NCI-H2227 (cell line): ENCODE results near the gene RNU6-1.

Experiments used
- DNase-seq: peaks from one replicate; lab custom pipeline; 2025; ENCODE audit not compliant: unreplicated experiment; lab: John Stamatoyannopoulos, UW

RNU6-1 gene

DNA sequence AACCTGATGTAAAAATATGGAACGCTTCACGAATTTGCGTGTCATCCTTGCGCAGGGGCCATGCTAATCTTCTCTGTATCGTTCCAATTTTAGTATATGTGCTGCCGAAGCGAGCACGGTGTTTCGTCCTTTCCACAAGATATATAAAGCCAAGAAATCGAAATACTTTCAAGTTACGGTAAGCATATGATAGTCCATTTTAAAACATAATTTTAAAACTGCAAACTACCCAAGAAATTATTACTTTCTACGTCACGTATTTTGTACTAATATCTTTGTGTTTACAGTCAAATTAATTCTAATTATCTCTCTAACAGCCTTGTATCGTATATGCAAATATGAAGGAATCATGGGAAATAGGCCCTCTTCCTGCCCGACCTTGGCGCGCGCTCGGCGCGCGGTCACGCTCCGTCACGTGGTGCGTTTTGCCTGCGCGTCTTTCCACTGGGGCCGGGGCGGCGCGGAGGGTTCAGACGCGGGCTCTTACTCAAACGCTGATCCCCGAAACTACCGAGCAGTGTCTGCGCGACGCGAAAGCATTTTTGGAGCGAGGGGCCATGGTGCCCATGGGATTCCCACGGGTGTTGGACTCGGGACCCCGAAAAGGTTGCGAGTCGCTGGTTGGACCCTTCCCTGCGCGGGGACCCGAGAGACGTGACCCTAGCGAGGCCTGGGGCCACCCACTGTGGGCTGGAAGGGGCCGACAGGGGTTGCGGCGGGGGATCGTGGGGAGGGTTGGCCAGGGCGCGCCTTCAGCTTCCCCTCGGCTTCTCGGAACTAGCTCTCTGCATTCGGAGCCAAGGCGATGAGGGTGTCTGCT is at the start of gene RNU6-1:
RNU6-1 (minus strand) TSS at position 117 of the 820 bp plus-strand sequence.
- peak; percentile 90 for DNase-seq

DNA sequence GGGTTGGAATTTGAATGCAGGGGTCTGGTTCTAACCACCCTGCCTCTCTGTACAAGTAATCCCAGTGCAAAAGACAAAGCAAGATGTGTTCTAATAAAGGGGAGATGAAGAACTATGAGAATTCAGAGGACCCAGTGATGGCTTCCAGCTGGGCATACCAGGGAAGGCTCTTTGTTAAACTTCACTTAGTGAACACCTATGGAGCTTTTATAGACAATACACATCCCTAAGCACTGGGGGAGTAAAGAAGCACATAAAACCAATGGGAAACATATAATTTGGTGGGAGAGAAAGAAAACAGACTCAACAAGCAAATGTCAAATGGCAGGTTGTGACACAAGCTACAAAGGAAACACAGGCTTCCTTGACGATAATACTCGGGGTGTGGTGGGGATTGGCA is 47.9 kb upstream of the RNU6-1 start:
- DNase-seq = peak; percentile 10

DNA sequence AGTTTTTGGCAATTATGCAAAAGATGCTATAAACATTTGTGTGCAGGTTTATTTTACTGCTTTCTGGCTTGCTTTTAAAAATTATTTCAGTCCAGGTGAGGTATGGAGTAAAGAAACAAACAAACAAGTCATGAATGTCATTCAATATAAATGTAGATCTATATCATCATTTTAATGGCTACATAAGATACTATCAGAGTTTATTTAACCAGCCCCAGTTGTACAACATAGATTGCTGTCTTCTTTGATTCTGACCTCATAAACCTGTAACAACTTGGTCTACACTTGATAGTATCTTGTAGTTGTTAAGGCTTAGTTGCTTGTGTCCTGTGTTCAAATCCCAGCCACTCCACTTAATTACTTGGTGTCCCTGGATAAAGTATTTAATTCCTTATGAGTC is 46.0 kb upstream of the RNU6-1 start:
- DNase-seq = no peak

DNA sequence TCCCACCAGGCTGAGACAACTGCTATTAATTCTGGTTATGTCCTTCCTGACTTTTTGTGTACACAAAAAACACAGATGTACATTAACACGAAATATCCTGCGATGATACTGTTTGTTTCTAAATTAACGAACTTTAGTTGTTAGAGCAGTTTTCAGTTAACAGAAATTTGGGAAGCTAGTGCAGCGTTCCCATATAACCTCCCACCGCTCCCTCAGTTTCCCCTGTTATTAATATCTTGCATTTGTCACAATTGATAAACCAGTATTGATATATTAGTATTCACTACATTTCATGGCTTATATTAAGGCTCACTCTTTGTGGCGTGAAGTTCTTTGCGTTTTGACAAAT is 45.3 kb upstream of the RNU6-1 start:
- no peak for DNase-seq

DNA sequence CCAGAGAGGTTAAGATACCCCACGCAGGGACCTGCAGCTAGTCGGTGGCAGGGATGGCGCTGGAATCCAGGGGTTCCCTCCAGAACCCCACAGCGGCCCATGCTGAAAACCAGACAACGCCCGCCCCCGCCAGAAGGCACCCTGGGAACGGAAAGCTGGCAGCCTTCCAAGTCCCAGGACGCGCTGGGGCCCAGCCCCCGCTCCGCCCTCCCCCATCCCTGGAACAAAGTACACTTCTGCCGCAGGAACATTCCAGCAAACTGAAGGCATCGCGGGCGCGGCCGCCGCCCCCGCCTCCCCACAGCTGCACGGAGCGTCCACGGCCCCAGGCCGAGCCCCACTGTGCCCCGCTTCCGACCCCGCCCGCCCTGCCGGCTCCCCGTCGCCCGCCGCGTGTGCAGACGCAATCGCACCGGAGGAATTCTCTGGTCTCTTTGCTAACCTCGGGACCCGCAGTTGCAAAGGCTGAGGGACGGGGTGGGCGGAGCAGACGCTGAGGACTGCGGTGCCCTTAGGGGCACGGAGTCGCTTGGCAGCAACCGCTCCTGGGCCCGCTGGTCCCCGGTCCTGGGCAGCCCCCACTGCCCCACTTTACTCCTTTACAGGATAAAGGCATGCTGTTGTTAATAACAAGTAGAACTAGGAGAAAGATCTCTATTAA is 44.8 kb upstream of the RNU6-1 start:
- DNase-seq = peak; percentile 79

DNA sequence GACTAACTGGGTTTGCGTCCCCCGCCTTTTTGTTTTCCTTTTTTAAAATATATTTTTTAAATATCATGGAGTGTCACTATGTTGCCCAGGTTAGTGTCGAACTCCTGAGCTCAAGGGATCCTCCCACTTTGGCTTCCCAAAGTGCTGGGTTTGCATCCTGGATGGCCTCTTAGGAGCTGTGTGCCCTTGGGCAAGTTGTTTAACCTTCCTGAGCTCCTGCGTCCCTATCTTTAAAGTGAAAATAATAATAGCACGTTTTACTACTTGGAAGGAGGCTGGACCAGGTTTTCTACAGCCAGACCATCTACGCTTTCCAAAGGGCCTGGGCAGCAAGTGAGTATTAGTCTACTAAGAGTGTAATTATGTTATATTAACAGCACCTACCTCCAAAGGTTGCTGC is 44.2 kb upstream of the RNU6-1 start:
- no peak for DNase-seq

DNA sequence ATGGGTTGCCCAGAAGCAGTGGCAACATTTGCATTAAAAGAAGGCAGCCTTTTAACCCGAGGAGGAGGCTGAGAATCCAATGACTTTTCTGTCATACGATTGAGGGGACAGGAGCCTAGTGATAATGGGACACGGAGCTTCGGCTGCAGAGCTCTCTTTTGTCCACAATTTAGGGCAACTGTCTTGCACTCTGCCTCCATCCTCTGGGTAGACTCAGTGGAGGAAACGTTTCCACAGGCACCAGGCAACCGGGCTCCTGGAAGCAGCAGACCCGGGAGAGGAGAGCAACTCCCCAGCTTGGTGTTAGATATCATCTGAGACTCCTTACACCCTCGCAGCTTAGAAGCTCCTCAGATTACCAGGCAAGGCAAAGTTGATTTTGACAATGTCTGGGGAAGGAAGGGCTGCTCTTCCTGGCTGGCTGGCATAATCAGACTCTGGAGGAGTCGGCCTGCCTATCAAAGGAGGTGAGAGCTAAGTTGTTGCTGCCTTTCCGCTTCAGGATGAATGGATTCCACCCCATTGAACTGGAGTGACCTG is 43.5 kb upstream of the RNU6-1 start:
- DNase-seq = no peak

DNA sequence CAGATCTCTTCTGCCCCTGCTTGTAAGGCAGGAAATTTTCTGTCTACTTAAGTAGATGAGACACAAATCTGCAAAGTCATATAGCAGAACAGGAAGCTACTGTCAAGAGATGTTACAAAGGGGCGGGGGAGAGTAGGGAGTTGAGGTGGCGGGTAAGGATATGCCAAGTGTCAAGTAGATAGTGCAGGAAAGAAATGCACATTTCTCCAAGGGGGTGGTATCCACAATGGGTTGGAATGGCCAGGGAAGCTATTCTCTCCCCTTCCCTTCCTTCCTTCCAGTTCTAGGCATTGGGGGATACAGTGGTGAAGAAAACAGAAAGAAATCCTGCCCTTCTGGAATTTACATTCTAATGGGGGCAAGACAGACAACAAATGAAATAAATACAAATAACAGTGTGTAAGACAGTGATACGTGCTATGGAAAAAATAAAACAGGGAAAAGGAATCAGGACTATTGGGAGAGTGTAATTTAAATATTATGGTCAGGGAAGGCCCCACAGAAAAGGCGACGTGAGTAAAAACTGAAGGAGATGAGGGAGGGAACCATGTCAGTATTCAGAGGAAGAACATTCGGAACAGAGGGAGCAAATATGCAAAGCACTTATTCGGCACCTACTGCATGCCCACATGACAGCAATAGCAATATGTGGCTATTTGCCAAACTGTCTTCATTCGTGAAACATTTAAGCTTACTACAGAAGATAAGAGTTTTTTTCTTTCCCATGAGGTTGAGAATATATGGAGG is 42.8 kb upstream of the RNU6-1 start:
- peak; percentile 10 for DNase-seq

DNA sequence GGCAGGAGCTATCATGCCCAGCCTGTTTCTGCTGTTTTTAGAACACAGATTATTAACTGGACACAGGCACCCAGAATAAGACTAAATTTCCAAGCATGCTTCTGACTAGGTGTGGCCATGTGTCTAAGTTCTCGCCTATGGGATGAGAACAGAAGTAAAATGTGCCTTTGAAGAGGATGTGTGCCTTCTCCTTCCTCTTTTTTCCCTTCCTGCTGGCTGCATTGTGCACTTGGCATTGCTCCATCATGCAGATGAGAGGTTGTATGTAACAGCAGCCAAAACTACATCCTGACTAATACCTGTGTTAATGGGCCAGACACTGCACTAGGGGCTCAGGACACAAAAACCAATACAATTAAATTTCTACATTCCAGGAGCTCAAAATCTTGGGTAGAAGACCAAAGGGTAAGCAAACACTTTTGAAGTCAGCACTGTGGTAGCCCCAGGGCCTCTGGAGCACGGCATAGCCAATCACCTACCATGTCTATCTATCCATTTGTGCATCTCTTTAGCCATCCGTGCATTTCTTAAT is 40.9 kb upstream of the RNU6-1 start:
- DNase-seq = no peak

DNA sequence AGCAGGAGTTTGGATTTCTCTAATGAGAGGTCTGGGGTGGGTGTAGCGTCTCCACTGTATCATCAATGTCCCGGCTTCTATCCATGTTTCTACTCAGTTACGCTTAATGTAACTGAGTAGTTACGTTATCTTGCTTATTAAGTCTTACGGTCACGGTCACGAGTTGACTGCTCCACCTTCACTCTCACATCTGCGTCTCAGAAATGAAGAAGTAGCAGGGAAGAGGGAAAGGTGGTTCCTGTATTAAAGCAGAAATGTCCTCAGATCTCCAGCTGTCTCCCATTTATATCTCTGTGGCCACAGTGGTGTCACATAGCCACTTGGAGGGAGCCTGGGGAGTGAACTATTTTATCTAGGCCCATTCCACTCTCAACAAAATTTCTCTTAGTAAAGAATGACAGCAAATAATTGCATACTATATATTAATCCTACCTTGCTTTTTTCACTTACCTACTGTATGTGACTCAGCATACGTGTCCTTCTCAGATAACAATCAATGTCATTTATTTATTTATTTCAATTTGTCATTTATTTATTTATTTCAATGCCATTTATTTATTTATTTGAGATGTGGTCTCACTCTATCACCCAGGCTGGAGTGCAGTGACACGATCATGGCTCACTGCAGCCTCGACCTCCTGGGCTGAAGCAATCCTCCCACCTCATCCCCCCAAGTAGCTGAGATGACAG is 39.7 kb upstream of the RNU6-1 start:
- DNase-seq = no peak

DNA sequence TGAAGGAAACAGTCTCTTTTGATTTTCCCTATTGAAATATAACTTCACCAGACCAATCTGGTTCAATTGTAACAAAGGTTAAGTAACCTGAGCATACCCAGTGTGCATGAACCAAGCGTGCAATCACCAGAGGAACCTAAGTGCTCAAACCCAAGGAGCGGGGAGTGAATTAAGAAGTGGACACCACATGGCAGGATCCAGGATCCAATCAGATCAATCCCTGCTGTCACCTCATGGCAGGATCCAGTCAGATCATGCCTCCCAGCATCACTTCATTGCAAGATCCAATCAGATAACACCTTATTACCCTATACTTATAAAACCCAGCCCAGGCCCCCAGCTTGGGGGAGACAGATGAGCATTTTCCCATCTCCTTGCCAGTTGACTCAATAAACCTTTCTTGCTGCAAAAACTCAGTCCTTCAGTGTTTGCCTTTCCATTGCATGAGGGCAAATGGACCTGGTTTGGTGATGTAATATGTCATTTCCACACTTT is 38.9 kb upstream of the RNU6-1 start:
- no peak for DNase-seq

DNA sequence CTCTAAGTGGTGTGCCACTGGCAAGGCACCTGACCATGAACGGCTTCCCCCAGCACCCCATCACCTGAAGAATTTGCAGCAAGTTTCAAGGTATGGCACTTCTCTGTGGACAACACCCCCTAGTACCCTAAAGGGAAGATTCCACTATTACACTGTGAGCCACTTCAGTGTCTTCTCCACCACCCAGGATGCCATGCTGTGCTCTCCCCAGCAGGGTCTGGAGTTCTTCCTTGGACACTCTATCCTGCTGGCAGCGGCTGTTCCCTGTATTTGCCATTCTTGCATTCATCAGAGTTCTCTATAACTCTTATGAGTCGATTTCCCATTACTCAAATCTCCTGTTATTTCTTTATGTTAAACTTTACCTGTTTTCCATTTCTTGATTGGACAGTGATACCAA is 33.9 kb upstream of the RNU6-1 start:
- no peak for DNase-seq

DNA sequence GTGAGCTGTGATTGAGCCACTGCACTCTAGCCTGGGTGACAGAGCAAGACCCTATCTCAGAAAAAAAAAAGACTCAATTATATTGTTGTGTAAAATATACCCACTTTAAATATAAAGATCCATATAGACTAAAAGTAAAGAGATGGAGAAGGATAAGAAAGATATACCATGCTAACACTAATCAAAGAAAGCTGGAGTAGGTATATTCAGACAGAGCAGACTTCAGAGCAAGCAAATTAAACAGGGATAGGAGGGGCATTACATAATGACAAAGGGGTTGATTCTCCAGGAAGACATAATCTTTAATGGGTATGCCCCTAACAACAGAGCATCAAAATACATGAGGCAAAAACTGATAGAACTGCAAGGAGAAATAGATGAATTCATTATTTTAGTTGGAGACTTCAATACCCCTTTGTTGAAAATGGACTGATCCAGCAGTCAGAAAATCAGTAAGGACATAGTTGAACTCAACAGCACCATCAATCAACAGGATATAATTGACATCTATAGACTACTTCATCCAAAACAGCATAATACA is 31.1 kb upstream of the RNU6-1 start:
- no peak for DNase-seq

DNA sequence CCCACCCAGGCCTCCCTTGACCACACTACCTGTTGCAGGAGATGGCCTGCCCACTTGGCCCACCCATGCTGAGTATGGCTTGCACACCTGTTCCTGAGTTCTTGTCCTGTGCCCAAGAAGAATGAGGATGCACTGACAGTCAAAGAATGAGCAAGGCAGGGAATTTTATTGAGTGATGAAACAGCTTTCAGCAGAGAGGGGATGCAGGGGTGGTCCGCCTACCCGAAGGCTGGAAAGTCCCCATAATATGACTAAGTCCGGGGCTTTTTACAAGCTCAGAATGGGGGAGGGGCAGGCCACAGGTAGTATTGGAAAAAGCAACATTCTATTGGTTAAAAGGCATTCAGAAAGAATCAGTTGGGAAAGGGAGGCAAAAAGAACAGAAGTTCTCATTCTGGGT is 29.9 kb upstream of the RNU6-1 start:
- no peak for DNase-seq

DNA sequence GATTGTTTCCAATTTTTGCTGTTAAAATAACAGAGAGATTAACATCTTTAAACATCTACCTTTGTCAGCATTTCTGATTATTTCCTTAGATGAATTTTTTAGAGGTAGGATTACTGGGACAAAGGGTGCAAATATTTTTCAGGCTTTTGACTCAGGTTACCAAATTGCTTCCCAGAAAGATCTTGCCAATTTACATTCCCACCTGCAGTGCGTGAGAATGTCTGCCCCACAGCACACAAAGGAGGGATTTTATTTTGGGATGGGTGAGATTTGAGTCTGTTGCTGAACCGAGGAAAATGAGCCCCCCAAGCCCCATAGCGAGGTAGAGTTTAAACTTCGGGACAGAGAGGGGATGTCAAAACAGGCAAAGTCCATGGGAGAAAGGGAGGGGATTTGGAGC is 25.9 kb upstream of the RNU6-1 start:
- no peak for DNase-seq

DNA sequence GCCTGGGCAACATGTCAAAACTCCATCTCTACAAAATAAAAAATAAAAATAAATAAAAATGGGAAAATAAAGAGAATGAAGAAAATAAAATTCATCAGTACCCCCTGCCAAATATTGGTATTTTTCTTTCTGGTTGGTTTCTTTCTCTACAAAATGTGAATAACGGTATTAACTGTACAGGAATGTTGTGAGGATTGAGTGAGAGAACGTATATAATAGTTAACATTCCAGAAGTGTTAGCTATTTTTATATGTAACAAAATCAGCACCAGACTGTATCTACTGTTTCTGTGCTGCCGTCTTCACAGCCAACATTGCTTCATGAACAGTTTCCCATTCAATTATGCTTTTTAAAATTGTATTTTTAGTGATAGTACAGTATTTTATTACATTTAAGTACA is 25.5 kb upstream of the RNU6-1 start:
- no peak for DNase-seq

DNA sequence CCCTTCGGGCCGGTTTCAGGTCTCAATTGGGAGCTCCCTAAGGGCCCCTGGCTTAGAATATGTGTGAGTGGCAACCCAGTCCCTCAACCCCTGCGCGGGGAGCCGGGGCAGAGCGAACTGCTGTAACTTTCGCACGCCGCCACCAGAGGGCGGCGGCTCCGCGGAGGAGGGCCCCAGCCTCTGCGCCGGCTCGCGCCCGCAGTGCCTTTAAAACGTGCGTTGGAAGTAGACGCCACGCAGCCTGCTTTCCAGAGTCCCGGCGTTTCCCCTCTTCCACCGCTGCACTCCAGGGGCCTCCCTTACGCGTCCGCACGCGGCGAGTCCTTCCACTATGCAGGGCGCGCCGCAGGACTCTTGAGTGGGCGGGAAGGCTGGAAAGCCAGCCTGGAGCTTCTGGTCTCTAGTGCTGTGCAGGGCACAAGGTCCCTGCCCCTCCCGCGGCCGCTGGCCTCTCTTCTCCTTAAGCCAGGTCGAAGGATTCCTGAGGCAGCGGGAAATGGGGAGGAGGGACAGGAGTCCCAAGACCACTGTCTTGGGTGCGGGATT is 23.7 kb upstream of the RNU6-1 start:
- DNase-seq = peak; percentile 82

DNA sequence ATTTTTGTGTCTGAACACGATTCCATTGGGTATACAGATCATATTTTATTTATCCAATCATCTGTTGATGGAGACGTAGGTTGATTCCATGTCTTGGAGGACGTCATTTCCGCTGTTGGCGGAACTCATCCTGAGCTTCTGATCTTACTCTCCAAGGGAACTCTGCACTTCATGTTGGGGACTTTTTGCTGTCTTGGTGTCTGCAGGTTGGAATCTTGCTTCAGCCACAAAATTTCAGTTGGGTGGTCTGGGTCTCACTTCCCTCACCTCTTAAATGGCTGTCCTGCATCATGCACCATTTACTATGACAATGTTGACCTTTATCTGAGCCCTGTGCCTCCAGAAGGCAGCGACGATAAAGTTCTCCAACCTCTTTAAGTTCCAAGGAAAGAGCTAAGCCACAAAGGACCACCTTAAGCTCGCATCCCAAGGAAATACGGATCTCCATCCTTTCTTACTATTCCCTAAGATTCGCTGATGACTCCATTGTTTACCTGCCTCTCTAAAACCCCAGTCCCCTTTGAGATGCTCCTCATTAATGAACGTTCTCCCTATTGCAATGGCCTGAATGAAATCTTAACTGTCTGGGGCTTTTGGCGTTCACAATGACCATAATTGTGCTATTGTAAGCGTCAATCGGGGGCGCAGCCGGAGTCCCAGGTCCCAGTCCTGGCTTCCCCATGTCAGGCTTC is 23.1 kb upstream of the RNU6-1 start:
- DNase-seq = no peak

DNA sequence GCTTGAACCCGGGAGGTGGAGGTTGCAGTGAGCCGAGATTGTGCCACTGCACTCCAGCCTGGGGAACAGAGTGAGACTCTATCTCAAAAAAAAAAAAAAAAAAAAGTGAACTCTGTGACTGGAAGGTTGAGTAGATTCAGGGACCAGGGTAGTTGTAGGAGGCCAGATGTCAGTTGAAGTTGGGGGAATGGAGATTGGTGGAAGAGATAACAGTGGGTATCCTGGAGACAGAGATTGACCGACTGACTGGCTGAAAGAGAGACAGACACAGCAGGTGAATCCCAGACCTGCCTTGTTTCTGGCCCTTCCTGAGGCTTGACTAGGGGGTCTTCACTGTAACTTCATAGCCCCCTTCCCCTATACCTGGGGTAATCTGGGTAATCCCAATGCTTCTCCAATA is 22.1 kb upstream of the RNU6-1 start:
- DNase-seq = no peak
